Panc1 (cell line): Measurements from ENCODE around the gene STXBP1.

Experiments used
- POLR2AphosphoS5 ChIP-seq: IDR thresholded peaks from 2 replicates; pipeline ENCODE4 v1.6.1; 2012; ENCODE audit warnings: mild to moderate bottlenecking, low read depth, low read length, moderate library complexity
- TCF7L2 ChIP-seq: IDR thresholded peaks from 2 replicates; pipeline ENCODE4 v1.6.1; 2011; ENCODE audit warnings: mild to moderate bottlenecking, low read depth, low read length, inconsistent platforms
- TF ChIP-seq, protein P1 (sequence below): fragments of 450-650 bp; IDR thresholded peaks from 2 replicates; pipeline ENCODE4 v1.5.1; 2017; ENCODE audit warnings: mild to moderate bottlenecking
- TF ChIP-seq, protein P2 (sequence below), 2 experiments: IDR thresholded peaks; 2 replicates each; pipeline ENCODE4 v1.6.1; 2011 to 2012; ENCODE audit warnings: low read depth in 2 of 2, control low read depth in 1 of 2, low read length in 1 of 2, mild to moderate bottlenecking in 1 of 2, moderate library complexity in 1 of 2; ENCODE audit not compliant: insufficient read depth in 1 of 2

DNA sequence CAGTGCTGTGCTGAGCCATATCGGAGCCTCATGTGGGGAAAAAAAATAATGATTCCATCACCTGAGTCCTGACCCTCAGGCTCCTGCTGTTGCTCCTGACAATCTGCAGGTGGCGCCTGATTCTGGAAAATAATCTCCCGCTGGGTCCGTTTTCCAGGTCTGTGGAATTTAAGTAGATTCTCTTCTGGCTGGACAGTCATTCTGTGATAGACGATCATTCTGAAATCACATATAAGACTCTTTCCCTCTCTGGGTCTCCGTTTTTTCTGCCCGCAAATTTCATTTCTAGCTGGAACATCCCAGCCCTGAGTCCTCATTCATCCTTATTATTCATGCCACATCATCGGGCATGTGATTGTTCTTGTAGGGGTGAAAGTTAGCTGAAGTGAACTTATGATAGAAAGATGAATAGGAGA is 22.1 kb upstream of the STXBP1 start:
- TF ChIP-seq, protein P1, sequence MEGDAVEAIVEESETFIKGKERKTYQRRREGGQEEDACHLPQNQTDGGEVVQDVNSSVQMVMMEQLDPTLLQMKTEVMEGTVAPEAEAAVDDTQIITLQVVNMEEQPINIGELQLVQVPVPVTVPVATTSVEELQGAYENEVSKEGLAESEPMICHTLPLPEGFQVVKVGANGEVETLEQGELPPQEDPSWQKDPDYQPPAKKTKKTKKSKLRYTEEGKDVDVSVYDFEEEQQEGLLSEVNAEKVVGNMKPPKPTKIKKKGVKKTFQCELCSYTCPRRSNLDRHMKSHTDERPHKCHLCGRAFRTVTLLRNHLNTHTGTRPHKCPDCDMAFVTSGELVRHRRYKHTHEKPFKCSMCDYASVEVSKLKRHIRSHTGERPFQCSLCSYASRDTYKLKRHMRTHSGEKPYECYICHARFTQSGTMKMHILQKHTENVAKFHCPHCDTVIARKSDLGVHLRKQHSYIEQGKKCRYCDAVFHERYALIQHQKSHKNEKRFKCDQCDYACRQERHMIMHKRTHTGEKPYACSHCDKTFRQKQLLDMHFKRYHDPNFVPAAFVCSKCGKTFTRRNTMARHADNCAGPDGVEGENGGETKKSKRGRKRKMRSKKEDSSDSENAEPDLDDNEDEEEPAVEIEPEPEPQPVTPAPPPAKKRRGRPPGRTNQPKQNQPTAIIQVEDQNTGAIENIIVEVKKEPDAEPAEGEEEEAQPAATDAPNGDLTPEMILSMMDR, result peak; percentile 87
- TF ChIP-seq TCF7L2 (no peak), POLR2AphosphoS5 (no peak)
- TF ChIP-seq, protein P2, sequence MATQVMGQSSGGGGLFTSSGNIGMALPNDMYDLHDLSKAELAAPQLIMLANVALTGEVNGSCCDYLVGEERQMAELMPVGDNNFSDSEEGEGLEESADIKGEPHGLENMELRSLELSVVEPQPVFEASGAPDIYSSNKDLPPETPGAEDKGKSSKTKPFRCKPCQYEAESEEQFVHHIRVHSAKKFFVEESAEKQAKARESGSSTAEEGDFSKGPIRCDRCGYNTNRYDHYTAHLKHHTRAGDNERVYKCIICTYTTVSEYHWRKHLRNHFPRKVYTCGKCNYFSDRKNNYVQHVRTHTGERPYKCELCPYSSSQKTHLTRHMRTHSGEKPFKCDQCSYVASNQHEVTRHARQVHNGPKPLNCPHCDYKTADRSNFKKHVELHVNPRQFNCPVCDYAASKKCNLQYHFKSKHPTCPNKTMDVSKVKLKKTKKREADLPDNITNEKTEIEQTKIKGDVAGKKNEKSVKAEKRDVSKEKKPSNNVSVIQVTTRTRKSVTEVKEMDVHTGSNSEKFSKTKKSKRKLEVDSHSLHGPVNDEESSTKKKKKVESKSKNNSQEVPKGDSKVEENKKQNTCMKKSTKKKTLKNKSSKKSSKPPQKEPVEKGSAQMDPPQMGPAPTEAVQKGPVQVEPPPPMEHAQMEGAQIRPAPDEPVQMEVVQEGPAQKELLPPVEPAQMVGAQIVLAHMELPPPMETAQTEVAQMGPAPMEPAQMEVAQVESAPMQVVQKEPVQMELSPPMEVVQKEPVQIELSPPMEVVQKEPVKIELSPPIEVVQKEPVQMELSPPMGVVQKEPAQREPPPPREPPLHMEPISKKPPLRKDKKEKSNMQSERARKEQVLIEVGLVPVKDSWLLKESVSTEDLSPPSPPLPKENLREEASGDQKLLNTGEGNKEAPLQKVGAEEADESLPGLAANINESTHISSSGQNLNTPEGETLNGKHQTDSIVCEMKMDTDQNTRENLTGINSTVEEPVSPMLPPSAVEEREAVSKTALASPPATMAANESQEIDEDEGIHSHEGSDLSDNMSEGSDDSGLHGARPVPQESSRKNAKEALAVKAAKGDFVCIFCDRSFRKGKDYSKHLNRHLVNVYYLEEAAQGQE (IDR thresholded peaks at IDR 0.05; ENCODE audit: insufficient read depth in 1 of 2, low read depth in 2 of 2, low read length in 1 of 2), result no peak
